Karpas-422 (cell line): ENCODE data around the gene PGAP6. TPM values are rescaled to one million over a fixed set of nuclear protein-coding genes. Genes with fewer than 3 reads are reported as not detected.

Experiments used
- DNase-seq: peaks from one replicate; pipeline ENCODE4 v3.0.0-alpha.2; 2015
- H2AFZ ChIP-seq: fragments of 200-600 bp; sonication (generic); 2 replicates; pipeline ENCODE4 v1.6.1; 2014; ENCODE audit warnings: antibody characterized with exemption, low read length, mixed read lengths
- H3K27ac ChIP-seq: fragments of 200-600 bp; sonication (generic); 2 replicates; pipeline ENCODE4 v1.5.1; 2014; ENCODE audit warnings: mild to moderate bottlenecking, low read length, moderate library complexity
- H3K27me3 ChIP-seq: fragments of 200-600 bp; sonication (generic); 2 replicates; pipeline ENCODE4 v1.6.1; 2014; ENCODE audit warnings: low read length, mixed read lengths
- H3K36me3 ChIP-seq: fragments of 200-600 bp; sonication (generic); 2 replicates; pipeline ENCODE4 v1.6.1; 2014; ENCODE audit warnings: low read length, mixed read lengths; ENCODE audit not compliant: insufficient read depth
- H3K4me1 ChIP-seq: fragments of 200-600 bp; sonication (generic); 2 replicates; pipeline ENCODE4 v1.6.1; 2014; ENCODE audit warnings: mild to moderate bottlenecking, low read length, mixed read lengths
- H3K4me2 ChIP-seq: fragments of 200-600 bp; sonication (generic); 2 replicates; pipeline ENCODE4 v1.6.1; 2014; ENCODE audit warnings: low read length, low read depth, mild to moderate bottlenecking; ENCODE audit not compliant: poor library complexity, severe bottlenecking
- H3K4me3 ChIP-seq: fragments of 200-600 bp; sonication (generic); 2 replicates; pipeline ENCODE4 v1.5.1; 2014; ENCODE audit warnings: mild to moderate bottlenecking, antibody characterized with exemption, low read length, mixed read lengths
- H3K79me2 ChIP-seq: fragments of 200-600 bp; sonication (generic); 2 replicates; pipeline ENCODE4 v1.6.1; 2014; ENCODE audit warnings: mild to moderate bottlenecking, low read length, mixed read lengths
- H3K9ac ChIP-seq: fragments of 200-600 bp; sonication (generic); 2 replicates; pipeline ENCODE4 v1.6.0; 2014; ENCODE audit warnings: low read length
- H3K9me2 ChIP-seq: fragments of 200-600 bp; sonication (generic), shearing (Covaris generic); replicated peaks from 2 replicates; pipeline ENCODE4 v1.6.0; 2014; ENCODE audit warnings: mild to moderate bottlenecking, low read length, moderate library complexity; ENCODE audit not compliant: insufficient read depth
- H3K9me3 ChIP-seq: fragments of 300-700, 200-600 bp; sonication (generic); 2 replicates; pipeline ENCODE4 v1.6.1; 2014; ENCODE audit warnings: low read length, mixed read lengths
- H4K20me1 ChIP-seq: fragments of 200-600 bp; sonication (generic); 2 replicates; pipeline ENCODE4 v1.6.1; 2014; ENCODE audit warnings: mild to moderate bottlenecking, antibody characterized with exemption, low read length, low read depth; ENCODE audit not compliant: insufficient read depth
- total RNA-seq: library from RNA; depleted of rRNA; stranded (reverse); fragments of >200 nt; shearing (Covaris generic); gene quantifications from 2 replicates; pipeline ENCODE4 v1.2.3, GENCODE V29; 2014; ENCODE audit warnings: low replicate concordance

The PGAP6 gene
- total RNA-seq, 1 experiment from 2014 or later, result 58.1 TPM

GRCh38 chr16:369275-369865, 12.4 kb downstream of the PGAP6 start:
- no peaks in the 10 kb centered on the region for H3K27me3 ChIP-seq
- H3K9me3 ChIP-seq, result no peaks in the 10 kb centered on the region
- H3K36me3 ChIP-seq, result peaks cover 8% of the 10 kb centered on the region; the same call in 1 of the 2 replicates
- H3K9me2 ChIP-seq, result no peaks in the 10 kb centered on the region
- no peaks in the 10 kb centered on the region; the same call in 1 of the 2 replicates for H3K79me2 ChIP-seq
- no peak overlapping the region for H3K27ac ChIP-seq
- peaks cover 33% of the 10 kb centered on the region for H3K4me1 ChIP-seq
- H2AFZ ChIP-seq, result no peak overlapping the region
- no peak for DNase-seq
- H4K20me1 ChIP-seq, result no peaks in the 10 kb centered on the region
- peak overlapping the region; percentile 53 for H3K4me3 ChIP-seq
- H3K9ac ChIP-seq, result peak overlapping the region; percentile 49
- peak overlapping the region; percentile 70 for H3K4me2 ChIP-seq

GRCh38 chr16:368388-369158, 13.2 kb downstream of the PGAP6 start:
- no peaks in the 10 kb centered on the region for H3K9me2 ChIP-seq
- H2AFZ ChIP-seq, result no peak overlapping the region
- H3K4me1 ChIP-seq, result peaks cover 33% of the 10 kb centered on the region
- 0 out of 2 replicates have a peak overlapping the region, but pooled peaks have one; percentile 49 for H3K9ac ChIP-seq
- no peaks in the 10 kb centered on the region; the same call in 1 of the 2 replicates for H3K79me2 ChIP-seq
- H3K27me3 ChIP-seq, result no peaks in the 10 kb centered on the region
- no peaks in the 10 kb centered on the region for H3K9me3 ChIP-seq
- H3K36me3 ChIP-seq, result peaks cover 8% of the 10 kb centered on the region; the same call in 1 of the 2 replicates
- H4K20me1 ChIP-seq, result peaks cover 2% of the 10 kb centered on the region; the same call in 1 of the 2 replicates
- H3K4me3 ChIP-seq, result no peak overlapping the region
- H3K27ac ChIP-seq, result no peak overlapping the region
- DNase-seq, result no peak
- H3K4me2 ChIP-seq, result no peak overlapping the region

GRCh38 chr16:367333-367903, 14.4 kb downstream of the PGAP6 start:
- Histone ChIP-seq H3K79me2 (no peaks in the 10 kb centered on the region; the same call in 1 of the 2 replicates), H3K27me3 (no peaks in the 10 kb centered on the region), H3K4me2 (no peak overlapping the region), H3K36me3 (peaks cover 8% of the 10 kb centered on the region; the same call in 1 of the 2 replicates), H3K4me3 (no peak overlapping the region), H2AFZ (no peak overlapping the region), H3K4me1 (peaks cover 34% of the 10 kb centered on the region), H4K20me1 (peaks cover 5% of the 10 kb centered on the region; the same call in 1 of the 2 replicates), H3K27ac (no peak overlapping the region), H3K9me3 (no peaks in the 10 kb centered on the region), H3K9ac (no peak overlapping the region), H3K9me2 (no peaks in the 10 kb centered on the region)
- no peak for DNase-seq

GRCh38 chr16:366476-366875, 15.3 kb downstream of the PGAP6 start:
- Histone ChIP-seq H3K4me2 (no peak overlapping the region), H2AFZ (no peak overlapping the region), H3K79me2 (no peaks in the 10 kb centered on the region; the same call in 1 of the 2 replicates), H3K27ac (no peak overlapping the region), H3K4me1 (peaks cover 37% of the 10 kb centered on the region), H3K27me3 (no peaks in the 10 kb centered on the region), H3K9me2 (no peaks in the 10 kb centered on the region), H4K20me1 (peaks cover 5% of the 10 kb centered on the region; the same call in 1 of the 2 replicates), H3K9me3 (no peaks in the 10 kb centered on the region), H3K36me3 (peaks cover 8% of the 10 kb centered on the region; the same call in 1 of the 2 replicates), H3K4me3 (no peak overlapping the region), H3K9ac (no peak overlapping the region)
- no peak for DNase-seq

GRCh38 chr16:364595-365491, 16.9 kb downstream of the PGAP6 start:
- Histone ChIP-seq H3K79me2 (no peaks in the 10 kb centered on the region; the same call in 1 of the 2 replicates), H2AFZ (no peak overlapping the region), H3K4me3 (no peak overlapping the region), H3K36me3 (peaks cover 8% of the 10 kb centered on the region; the same call in 1 of the 2 replicates), H3K27ac (no peak overlapping the region), H3K4me2 (no peak overlapping the region), H3K9me3 (no peaks in the 10 kb centered on the region), H3K9me2 (no peaks in the 10 kb centered on the region), H3K27me3 (no peaks in the 10 kb centered on the region), H4K20me1 (peaks cover 5% of the 10 kb centered on the region; the same call in 1 of the 2 replicates), H3K9ac (no peak overlapping the region), H3K4me1 (peaks cover 25% of the 10 kb centered on the region)
- no peak for DNase-seq

GRCh38 chr16:363766-364490, 17.9 kb downstream of the PGAP6 start:
- peaks cover 5% of the 10 kb centered on the region; the same call in 1 of the 2 replicates for H4K20me1 ChIP-seq
- no peak overlapping the region for H3K27ac ChIP-seq
- H3K27me3 ChIP-seq, result no peaks in the 10 kb centered on the region
- peaks cover 6% of the 10 kb centered on the region; the same call in 1 of the 2 replicates for H3K36me3 ChIP-seq
- DNase-seq, result no peak
- peaks cover 17% of the 10 kb centered on the region for H3K4me1 ChIP-seq
- H3K9me2 ChIP-seq, result no peaks in the 10 kb centered on the region
- no peak overlapping the region for H3K4me3 ChIP-seq
- H3K9ac ChIP-seq, result no peak overlapping the region
- H3K79me2 ChIP-seq, result no peaks in the 10 kb centered on the region
- H3K9me3 ChIP-seq, result no peaks in the 10 kb centered on the region
- no peak overlapping the region for H2AFZ ChIP-seq
- no peak overlapping the region for H3K4me2 ChIP-seq

GRCh38 chr16:363110-363765, 18.5 kb downstream of the PGAP6 start:
- Histone ChIP-seq H4K20me1 (peaks cover 5% of the 10 kb centered on the region; the same call in 1 of the 2 replicates), H3K4me3 (no peak overlapping the region), H3K27ac (no peak overlapping the region), H3K27me3 (no peaks in the 10 kb centered on the region), H3K79me2 (no peaks in the 10 kb centered on the region), H3K4me1 (peaks cover 17% of the 10 kb centered on the region), H3K36me3 (0 out of 2 replicates have a peak, but pooled peaks cover 3% of the 10 kb centered on the region), H3K4me2 (no peak overlapping the region), H3K9ac (no peak overlapping the region), H3K9me2 (no peaks in the 10 kb centered on the region), H3K9me3 (no peaks in the 10 kb centered on the region), H2AFZ (no peak overlapping the region)
- DNase-seq, result no peak
